ENCODE results near the gene FAM186B. TPM values are rescaled to one million over a fixed set of nuclear protein-coding genes. Genes with fewer than 3 reads are reported as not detected.

The FAM186B gene
- polyA plus RNA-seq, 4 donors = 0.47 to 3.8 (median 2.1) TPM

DNA sequence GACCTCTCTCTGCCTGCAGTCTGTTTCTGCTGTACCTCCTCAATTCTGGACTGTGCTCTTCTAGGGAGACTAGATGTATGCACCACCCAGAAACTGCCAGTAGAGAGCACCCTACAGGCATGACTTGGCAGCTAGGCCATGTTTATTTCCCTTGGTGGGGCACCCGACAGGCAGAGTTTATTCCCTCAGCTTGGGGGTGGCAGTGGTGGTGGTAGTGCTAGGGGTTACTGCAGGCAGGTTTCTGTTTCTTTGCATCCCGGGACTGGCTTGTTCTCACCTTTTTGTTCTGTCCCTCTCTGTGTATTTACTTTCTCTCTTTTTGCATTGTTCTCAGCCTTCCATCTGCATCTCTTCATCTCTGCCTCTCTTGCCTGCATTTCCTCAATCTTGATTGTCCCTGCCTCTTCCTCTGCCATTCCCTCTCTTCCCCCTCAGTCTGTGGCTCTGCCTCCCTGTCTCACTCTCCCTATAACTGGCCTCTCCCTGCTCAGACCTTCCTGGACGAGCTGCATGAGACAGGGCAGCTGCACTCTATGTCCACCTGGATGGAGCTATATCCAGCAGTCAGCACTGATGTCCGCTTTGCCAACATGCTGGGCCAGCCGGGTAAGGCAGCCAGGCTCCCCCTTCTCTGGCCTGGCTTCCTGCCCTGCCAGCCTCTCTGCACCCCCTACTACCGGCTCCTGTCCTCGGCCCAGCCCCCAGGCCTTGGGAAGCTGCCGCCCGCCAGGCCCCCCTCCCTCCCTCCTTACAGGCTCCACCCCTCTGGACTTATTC lies 31.7 kb upstream of the FAM186B start:
- peak in 2 of 4 donors; percentile 53 to 62 for DNase-seq (ENCODE audit: low read depth in 4 of 4, low spot score in 2 of 4)

DNA sequence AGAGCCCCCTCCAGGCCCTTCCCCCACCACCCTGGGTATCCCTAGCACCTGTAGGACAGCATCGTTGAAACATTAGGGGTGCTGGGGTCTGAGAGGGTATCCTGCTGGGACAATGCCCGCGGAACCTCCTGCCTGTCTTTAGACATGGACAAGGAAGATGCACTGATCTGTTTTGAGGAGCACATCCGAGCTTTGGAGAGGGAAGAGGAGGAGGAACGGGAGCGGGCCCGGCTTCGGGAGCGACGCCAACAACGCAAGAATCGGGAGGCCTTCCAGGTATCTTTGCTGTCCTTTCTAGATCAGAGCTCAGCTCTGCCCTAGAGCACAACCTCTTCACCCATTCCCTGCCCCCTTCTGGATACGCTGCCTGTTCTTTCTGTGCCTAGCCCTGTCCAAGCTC lies 31.1 kb upstream of the FAM186B start:
- no peak for DNase-seq (ENCODE audit: low read depth in 4 of 4, low spot score in 2 of 4)

DNA sequence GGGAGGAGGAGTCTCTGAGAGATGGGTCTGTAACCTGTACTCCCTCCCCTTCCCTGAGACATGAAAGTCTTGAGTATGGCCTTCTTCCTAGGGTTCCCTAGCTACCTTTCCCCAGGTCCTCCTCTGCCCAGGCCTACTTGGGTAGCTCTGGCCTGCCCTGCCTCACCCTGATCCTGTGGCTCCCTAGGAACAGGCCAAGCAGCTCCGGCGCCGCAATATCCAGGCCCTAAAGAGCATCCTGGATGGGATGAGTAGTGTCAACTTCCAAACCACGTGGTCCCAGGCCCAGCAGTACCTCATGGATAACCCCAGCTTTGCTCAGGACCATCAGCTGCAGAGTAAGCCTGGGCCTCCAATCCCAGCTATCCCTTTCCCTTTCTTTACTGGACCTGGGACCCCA lies 30.2 kb upstream of the FAM186B start:
- DNase-seq (ENCODE audit: low read depth in 4 of 4, low spot score in 2 of 4) = no peak

DNA sequence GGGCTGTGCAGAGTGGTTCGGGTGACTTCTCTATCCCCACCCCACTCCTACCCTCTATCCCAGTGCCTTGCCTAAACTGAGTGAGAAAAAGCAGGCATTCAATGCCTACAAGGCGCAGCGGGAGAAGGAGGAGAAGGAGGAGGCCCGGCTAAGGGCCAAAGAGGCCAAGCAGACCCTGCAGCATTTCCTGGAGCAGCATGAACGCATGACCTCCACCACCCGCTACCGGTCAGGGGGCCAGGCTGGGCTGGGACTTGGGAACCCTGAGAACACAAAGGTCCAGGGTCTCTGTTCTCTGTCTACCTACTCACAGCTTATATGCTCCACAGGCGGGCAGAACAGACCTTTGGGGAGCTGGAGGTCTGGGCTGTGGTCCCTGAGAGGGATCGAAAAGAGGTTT lies 29.6 kb upstream of the FAM186B start:
- no peak for DNase-seq (ENCODE audit: low read depth in 4 of 4, low spot score in 2 of 4)

DNA sequence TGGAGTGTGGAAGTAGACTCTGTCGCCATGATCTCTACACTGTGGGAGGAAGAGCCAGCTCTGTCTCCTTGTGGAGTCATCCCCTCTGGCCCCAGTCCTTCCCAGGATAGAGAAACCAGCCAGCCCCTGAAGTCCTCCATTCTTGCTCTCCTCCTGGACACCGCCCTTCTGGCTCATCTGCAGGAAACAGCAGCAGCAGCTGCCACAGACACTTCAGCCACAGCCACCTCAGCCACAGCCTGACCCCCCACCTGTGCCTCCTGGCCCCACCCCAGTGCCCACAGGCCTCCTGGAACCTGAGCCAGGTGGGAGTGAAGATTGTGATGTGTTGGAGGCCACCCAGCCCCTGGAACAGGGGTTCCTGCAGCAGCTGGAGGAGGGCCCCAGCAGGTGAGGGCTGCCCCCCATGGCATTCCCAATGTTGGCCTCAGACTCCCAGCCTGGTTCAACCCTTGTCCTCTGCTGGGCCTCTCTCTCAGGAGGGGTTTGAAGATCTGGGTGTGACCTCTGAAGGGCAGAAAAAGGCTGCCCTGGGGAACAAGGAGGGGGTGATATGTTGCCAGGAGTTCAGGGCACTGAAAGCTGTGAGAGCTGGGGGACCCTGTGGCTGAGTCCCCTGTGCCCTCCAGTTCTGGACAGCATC lies 28.4 kb upstream of the FAM186B start:
- no peak for DNase-seq (ENCODE audit: low read depth in 4 of 4, low spot score in 2 of 4)

DNA sequence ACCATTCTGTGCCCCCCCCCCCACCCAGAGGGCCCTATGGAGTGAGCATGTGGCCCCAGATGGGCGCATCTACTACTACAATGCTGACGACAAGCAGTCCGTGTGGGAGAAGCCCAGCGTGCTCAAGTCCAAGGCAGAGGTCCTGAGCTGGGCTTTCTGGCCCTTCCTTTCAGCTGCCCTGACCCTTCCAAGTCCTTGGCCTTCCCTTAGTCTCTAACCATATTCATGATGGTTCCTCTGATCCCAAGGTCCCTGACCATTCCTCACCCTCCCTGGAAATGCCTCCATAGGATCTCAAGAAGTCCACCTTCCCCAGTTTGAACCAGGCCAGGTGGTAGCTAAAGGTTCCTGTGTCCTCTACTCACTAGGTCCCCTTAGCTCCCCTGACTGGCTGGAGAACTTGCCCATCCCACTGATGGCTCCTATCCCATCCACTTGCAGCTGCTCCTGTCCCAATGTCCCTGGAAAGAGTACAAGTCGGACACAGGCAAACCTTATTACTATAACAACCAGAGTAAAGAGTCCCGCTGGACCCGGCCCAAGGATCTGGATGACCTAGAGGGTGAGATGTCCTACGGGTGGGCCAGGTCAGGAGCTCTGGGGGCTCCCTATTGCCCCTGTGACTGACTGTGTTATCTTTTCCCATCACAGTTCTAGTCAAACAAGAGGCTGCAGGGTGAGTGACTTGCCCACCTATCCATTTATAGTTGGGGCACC lies 27.7 kb upstream of the FAM186B start:
- DNase-seq (ENCODE audit: low read depth in 4 of 4, low spot score in 2 of 4) = no peak

DNA sequence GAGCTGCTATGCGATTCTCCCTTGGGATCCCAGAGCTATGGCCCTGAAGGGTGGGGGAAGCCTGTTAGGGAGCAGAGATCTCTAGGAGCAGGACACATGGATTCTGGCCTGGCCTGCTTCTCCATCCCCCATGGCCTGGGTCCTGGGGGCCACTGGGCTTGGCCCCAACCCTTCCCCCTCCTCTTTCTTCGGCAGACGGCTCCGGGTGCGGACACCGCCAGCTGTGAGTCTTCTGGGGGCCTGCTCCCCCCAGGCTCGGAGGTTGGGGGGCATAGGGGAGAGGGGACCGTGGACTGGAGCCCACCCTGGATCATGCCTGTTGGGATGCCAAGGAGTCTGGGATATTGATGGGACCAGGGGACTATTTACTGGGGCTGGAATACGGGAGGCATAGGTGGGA lies 27.0 kb upstream of the FAM186B start:
- DNase-seq (ENCODE audit: low read depth in 4 of 4, low spot score in 2 of 4) = no peak

DNA sequence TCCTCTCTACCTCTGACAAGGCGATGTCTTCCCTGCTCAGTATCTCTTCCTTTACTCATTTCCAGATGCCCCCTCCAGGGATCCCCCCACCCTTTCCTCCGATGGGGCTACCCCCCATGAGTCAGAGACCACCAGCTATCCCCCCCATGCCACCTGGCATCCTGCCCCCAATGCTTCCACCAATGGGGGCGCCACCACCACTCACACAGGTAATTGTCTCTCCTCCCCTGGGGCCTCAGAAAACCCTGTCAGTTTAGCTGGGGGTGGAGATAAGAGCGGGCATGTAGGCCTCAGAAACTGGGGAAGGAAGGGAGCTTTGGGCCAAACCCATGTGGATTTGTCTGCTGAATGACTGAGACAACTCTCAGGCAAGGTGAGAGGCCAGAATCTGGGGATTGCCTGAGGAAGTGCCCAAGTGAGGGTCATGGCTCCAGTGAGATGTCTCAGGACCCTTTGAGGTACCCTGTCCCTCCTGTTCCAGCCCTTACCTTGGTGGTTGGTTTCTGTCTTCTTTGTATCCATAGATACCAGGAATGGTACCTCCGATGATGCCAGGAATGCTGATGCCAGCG lies 26.0 kb upstream of the FAM186B start:
- no peak for DNase-seq (ENCODE audit: low read depth in 4 of 4, low spot score in 2 of 4)

DNA sequence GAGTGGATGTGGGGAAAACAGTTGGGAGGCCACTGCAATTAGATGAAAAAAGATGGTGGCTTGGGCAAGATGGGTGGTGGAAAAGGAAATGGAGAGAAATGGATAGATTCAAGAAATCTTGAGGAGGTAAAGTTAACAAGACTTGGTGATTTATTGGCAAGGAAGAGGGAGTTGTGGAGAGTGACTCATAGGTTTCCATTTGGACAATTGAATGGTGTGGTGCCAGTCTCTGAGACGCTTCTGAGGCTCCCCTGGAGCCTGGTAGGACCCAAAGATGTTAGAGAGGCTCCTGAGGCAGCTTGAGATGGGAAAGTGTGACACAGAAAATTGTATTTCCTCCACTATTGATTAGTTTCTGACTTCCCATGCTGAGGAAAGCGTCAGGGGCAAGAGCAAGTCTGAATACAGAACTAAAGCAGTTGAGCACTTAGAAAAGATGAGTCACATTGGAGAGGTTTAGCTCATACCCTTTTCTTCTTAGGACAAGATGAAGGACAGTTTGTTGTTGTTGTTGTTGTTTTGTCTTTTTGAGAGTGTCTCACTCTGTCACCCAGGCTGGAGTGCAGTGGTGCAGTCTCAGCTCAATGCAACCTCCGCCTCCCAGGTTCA lies 22.4 kb upstream of the FAM186B start:
- DNase-seq (ENCODE audit: low read depth in 4 of 4, low spot score in 2 of 4) = no peak

DNA sequence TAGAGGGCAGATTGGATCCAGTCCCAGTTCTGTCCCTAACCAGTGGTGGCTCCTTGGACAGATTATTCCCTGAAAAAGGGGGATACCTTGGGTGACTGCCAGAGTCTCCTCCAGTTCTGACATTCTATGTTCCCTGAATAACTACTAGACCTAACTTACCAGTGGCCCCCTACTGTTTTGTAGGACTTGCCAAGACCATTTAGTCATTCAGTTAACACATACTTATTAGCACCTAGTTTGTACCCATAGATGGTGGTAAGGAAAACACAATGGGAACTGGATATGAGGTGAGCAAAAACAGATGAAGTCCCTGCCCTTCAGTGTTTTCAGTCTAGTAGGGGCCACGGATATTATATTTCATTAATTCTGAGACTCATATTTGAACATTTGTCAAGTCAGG lies 21.4 kb upstream of the FAM186B start:
- DNase-seq (ENCODE audit: low read depth in 4 of 4, low spot score in 2 of 4) = no peak

DNA sequence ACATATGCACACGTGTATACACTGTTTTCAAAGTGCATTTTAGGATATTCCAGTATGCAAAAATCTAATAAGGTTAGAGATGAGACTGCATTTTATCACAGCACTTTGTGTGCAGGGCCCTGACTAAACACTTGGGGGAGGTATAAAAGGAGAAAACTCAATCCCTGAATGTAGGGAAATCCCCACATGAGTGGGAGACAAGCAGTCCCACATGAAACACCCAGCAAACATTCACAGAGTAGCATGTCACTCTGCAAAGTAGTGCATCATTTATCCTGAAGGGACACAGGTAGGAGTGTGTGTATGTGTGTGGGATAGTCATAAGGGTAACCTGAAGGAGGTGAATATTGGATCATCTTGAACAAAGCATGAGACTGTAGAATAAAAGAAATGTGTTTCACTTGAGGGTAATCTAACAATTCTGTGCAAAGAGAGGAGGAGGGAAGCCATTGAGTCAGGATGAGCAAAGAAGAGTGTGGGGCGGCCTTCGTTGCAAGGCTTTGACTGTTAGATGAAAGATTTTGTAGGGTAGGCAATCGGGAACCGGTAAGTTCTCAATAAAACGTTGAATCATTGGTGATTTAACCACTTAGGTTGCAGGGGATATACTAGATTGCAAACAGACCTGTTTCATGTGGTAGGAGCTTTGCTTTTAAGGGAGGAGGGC lies 20.9 kb upstream of the FAM186B start:
- DNase-seq (ENCODE audit: low read depth in 4 of 4, low spot score in 2 of 4) = no peak

DNA sequence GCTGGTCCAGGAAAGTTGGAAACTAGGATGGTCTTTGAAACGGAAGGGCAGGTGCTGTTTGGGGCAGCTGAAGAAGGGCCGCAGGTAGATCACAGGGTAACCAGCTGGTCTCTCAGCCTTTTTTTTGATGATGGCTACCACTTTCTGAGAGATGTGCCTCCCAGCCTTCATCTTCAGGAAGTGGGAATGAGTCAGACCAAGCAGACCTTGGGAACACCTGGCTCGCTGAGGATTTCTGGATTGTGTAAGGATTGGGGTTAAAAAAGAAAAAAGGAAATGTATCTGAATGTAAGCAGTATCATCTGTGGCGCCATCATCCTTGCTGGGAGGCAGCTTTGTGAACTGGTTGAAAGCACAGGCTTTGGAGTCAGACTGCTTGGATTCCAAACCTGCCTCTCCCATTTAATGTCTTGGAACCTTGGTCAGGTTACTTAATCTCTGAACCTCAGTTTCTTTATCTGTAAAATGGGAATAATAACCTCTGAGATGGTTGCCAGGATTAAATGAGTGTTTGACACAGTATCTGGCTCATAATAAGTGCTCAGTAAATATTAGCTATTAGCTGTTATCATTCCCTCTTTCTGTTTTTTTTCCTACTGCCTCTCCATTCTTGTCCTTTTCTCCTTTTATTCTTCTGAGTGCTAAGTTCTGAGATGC lies 19.6 kb upstream of the FAM186B start:
- no peak for DNase-seq (ENCODE audit: low read depth in 4 of 4, low spot score in 2 of 4)

DNA sequence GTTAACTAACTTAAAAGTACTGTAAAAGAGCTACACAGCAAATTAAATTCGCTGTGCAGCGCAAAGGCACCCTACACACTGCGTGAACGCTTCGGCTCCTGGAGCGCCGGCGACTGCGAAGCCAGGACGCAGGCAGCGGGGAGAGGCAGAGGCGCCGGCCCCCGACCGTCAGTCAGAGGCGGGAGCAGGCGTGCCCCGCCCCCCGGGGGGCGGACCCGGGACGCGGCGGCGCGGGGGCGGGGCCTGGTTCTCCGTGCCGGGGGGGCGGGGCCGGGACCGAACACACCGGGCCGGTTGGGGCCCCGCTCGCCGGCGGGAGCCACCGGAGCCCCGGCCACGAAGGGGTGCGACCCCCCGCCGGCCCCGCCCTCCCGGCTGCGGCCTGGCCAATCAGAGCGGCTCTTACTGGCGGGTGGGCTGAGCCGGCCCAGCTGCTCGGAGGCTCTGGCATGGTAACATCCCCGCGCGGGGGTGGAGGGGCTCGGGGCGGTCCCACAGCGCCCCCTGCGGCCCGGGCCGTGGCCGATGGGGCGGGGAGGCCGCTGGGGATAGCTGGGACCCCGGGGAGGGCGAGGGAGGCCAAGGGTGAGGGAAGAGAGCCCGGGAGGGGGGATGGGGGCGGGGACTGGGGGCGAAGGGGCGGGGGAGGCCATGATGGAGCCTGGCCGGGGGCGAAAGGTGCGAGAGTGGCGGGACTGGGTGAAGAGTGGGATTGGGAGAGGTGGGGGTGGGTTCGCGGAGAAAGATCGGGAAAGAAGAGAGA lies 17.9 kb upstream of the FAM186B start, which contains the start of gene PRPF40B:
PRPF40B (plus strand) TSS at position 420 of the 763 bp plus-strand sequence; CDS start at position 450, 30 bp downstream.
- peak in 3 of 4 donors; percentile 66 to 73 (median 70) for DNase-seq (ENCODE audit: low read depth in 4 of 4, low spot score in 2 of 4)

DNA sequence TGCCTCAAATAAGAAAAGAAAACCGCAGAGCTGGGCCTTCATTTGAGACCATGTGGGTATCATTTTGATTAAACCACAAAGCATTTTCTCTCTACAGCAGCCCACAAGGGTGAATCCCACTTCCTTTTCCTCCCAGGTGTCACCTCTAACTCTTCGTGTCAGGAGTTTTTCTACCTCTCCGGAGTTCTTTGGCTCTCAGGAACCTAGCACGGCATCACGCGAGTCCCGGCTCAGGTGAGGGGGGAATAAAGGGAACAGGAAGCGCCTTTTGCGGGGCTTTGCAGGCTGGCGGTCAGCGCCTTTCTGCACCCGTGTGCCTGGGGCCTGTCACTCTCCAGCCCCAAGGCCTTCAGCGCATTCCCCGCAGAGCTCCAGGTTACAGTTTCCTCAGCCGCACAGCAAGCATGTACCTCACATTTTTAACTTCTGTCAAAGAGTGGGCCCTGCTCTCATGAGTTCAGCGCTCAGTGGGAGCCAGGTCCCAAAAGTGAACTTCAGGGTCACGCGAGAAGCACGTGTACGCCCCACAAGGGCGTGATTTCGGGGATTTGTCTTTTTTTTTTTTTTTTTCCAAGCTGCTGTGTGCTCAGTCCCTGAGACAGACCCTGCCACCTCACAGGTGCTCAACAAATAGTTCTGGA lies 17.2 kb upstream of the FAM186B start:
- DNase-seq (ENCODE audit: low read depth in 4 of 4, low spot score in 2 of 4) = peak in 2 of 4 donors; percentile 20 to 28

DNA sequence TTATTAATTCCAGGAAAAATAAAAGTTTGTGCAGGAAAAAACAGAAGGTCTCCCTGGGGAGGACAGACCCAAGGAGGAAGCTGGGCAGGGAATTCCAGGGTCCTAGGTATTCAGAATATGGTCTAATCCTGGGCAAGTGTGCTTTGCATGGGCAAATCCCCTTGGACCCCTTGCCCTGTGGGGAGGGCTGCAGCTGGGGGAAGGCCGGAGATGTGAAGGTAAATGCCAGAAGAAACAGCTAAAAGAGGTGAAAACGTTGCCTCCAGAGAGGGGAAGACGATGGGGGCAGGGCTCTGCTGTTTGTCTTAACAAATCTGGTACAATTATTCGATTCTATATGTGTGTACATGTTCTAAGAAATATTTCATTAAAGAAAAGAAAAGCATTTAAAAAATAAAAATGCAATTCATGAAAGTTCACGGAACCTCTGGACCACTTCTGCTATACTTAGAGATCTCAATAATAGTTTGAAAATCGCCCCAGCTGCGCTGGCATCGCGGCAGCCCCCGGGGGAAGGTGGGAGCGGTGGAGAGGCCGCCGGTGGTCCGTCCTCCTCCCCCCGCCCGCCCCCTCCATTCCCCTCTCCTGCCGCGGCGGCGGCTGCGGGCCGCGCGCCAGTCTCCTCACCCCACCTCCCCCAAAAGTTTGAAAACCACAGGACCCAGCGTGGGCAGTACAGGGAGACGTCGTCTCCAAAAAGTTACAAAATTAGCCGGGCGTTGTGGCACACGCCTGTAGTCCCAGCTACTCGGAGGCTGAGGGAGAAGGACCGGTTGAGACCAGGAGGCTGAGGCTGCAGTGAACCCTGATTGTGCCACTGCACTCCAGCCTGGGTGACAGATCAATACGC lies 16.4 kb upstream of the FAM186B start:
- DNase-seq (ENCODE audit: low read depth in 4 of 4, low spot score in 2 of 4) = no peak

DNA sequence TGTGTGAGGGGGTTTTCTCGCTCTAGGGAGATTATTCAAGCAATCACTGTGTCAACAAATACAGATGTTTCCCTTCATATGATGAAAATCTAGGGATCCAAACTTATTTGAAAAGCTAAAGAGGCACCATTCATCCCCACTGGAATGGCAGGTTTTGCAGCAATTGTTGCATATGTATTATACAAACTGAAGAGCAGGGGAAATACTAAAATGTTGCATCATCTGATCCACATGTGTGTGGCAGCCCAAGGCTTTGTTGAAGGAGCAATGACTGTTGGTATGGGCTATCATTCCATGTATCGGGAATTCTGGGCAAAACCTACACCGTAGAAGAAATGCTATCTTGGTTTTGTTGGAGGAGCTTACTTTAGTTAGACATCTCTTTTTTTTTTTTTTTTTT lies 13.8 kb upstream of the FAM186B start:
- DNase-seq (ENCODE audit: low read depth in 4 of 4, low spot score in 2 of 4) = no peak

DNA sequence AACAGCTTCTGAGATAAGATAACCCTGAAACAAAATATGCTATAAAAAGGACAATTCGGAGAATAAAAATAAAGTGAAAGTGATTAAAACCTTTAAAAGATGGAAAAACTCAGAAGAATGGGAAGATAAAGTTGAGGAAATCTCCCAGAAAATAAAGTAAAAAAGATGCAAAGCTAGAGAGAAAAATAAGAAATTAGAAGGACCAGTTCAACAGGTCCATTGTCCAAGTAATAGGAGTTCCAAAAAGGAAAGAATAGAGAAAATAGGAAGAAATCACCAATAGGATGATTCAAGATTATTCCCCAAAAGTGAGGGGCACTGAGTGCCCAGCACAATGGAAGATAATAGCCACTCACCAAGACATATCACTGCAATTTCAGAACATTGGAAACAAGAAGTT lies 13.1 kb upstream of the FAM186B start:
- no peak for DNase-seq (ENCODE audit: low read depth in 4 of 4, low spot score in 2 of 4)
